GM12878 (cell line): Measurements from ENCODE around the gene KRTAP9-8. TPM values are rescaled to one million over a fixed set of nuclear protein-coding genes. Genes with fewer than 3 reads are reported as not detected.

ENCODE experiments used
- ATAC-seq: fragments of 200-7000 bp; cut with Tn5 transposase; 3 replicates; pipeline ENCODE4 v1.9.1; 2020; ENCODE audit warnings: mild to moderate bottlenecking, moderate library complexity
- BruUV-seq: library from RNA; stranded (reverse); fragments of 400-500 nt; replicated peaks from 2 replicates; lab custom pipeline; 2021; lab: Mats Ljungman, UMichigan
- CTCF ChIA-PET: fragments of 300-600 bp; sonication (Branson Sonifier 250); formaldehyde crosslinking; extraction: SDS; loops from one replicate; lab custom pipeline; 2021; ENCODE audit warnings: inconsistent platforms; lab: Yijun Ruan, JAX
- POLR2A ChIA-PET: fragments of 350-600 bp; formaldehyde crosslinking; extraction: SDS; loops from one replicate; lab custom pipeline; 2021; ENCODE audit warnings: inconsistent platforms; lab: Charles Lee
- RAD21 ChIA-PET: fragments of 300-600 bp; sonication (Branson Sonifier 250); formaldehyde crosslinking; loops from one replicate; lab custom pipeline; 2023; ENCODE audit warnings: antibody characterized with exemption; ENCODE audit not compliant: unreplicated experiment; lab: Charles Lee
- SMC1A ChIA-PET: fragments of 300-600 bp; sonication (Branson Sonifier 250); formaldehyde crosslinking; loops from one replicate; lab custom pipeline; 2023; ENCODE audit not compliant: unreplicated experiment, uncharacterized antibody; lab: Charles Lee
- DNase-seq: peaks from one replicate; pipeline ENCODE4 v3.0.0-alpha.2; 2011; ENCODE audit warnings: low read depth, low spot score
- FAIRE-seq: peaks from 3 replicates; lab custom pipeline; 2011; peaks lifted over from hg19 to GRCh38; lab: Jason Lieb, UNC
- H2AFZ ChIP-seq: 2 replicates; pipeline ENCODE4 v1.6.0; 2011; ENCODE audit warnings: low read depth, low read length, control low read depth; ENCODE audit not compliant: control insufficient read depth
- H3K27ac ChIP-seq: 2 replicates; pipeline ENCODE4 v1.5.1; 2011; ENCODE audit warnings: control low read depth; ENCODE audit not compliant: control insufficient read depth, insufficient read depth
- H3K27me3 ChIP-seq, 2 experiments: replicated peaks in 1 of 2; 2 replicates each; pipeline versions ENCODE4 v1.6.0 to v1.6.1; 2011; ENCODE audit warnings: low read length in 1 of 2; ENCODE audit not compliant: control insufficient read depth in 2 of 2, insufficient read depth in 2 of 2
- H3K36me3 ChIP-seq, 2 experiments: 2 replicates each; pipeline ENCODE4 v1.5.1; 2011; ENCODE audit warnings: low read length in 1 of 2; ENCODE audit not compliant: control insufficient read depth in 2 of 2, insufficient read depth in 2 of 2
- H3K4me1 ChIP-seq: 2 replicates; pipeline ENCODE4 v1.6.1; 2011; ENCODE audit warnings: mild to moderate bottlenecking, low read length, moderate library complexity, mixed read lengths; ENCODE audit not compliant: control insufficient read depth, insufficient read depth
- H3K4me2 ChIP-seq: 2 replicates; pipeline ENCODE4 v1.6.0; 2011; ENCODE audit warnings: control low read depth; ENCODE audit not compliant: control insufficient read depth, insufficient read depth
- H3K4me3 ChIP-seq: fragments of 200-600 bp; sonication (generic); 2 replicates; pipeline ENCODE4 v1.5.1; 2016
- H3K79me2 ChIP-seq: 2 replicates; pipeline ENCODE4 v1.6.0; 2011; ENCODE audit warnings: low read length; ENCODE audit not compliant: control insufficient read depth, insufficient read depth
- H3K9ac ChIP-seq: 2 replicates; pipeline ENCODE4 v1.8.0; 2011; ENCODE audit warnings: low read length, control low read depth, mixed read lengths; ENCODE audit not compliant: control insufficient read depth, insufficient read depth
- H3K9me3 ChIP-seq: replicated peaks from 3 replicates; pipeline ENCODE4 v1.5.1; 2011; ENCODE audit warnings: mild to moderate bottlenecking, low read length; ENCODE audit not compliant: control insufficient read depth, insufficient read depth
- H4K20me1 ChIP-seq: 2 replicates; pipeline ENCODE4 v1.6.0; 2011; ENCODE audit not compliant: control insufficient read depth, insufficient read depth
- BCLAF1 ChIP-seq: fragments of 450-650 bp; IDR thresholded peaks from 2 replicates; pipeline ENCODE4 v1.6.1; 2017; ENCODE audit warnings: antibody characterized with exemption, mild to moderate bottlenecking, moderate library complexity
- CBX3 ChIP-seq: fragments of 200-600 bp; sonication (generic); IDR thresholded peaks from 2 replicates; pipeline ENCODE4 v1.6.1; 2016; ENCODE audit warnings: low read depth, borderline replicate concordance
- FOXM1 ChIP-seq: IDR thresholded peaks from 2 replicates; pipeline ENCODE4 v1.6.1; 2012; ENCODE audit warnings: low read depth, mild to moderate bottlenecking, inconsistent platforms, low read length, moderate library complexity
- HCFC1 ChIP-seq: fragments of 150-350 bp; IDR thresholded peaks from 2 replicates; pipeline ENCODE4 v1.6.1; 2014; ENCODE audit warnings: low read length
- NFIC ChIP-seq: IDR thresholded peaks from 2 replicates; pipeline ENCODE4 v1.6.1; 2012; ENCODE audit warnings: low read depth, mild to moderate bottlenecking, inconsistent platforms, low read length, moderate library complexity
- POLR2AphosphoS2 ChIP-seq: IDR thresholded peaks from 2 replicates; pipeline ENCODE4 v1.6.1; 2011; ENCODE audit warnings: low read depth, mild to moderate bottlenecking, low read length, improper control_type of control experiment, moderate library complexity
- RB1 ChIP-seq: fragments of 450-650 bp; formaldehyde crosslinking; IDR thresholded peaks from 2 replicates; pipeline ENCODE4 v1.6.1; 2017; ENCODE audit warnings: mild to moderate bottlenecking, borderline replicate concordance
- WRNIP1 ChIP-seq: IDR thresholded peaks from 2 replicates; pipeline ENCODE4 v1.6.1; 2011; ENCODE audit warnings: low read depth, low read length, improper control_type of control experiment, borderline replicate concordance
- YBX1 ChIP-seq: fragments of 450-650 bp; IDR thresholded peaks from 2 replicates; pipeline ENCODE4 v1.6.1; 2016; ENCODE audit warnings: antibody characterized with exemption
- ZNF592 ChIP-seq: fragments of 450-650 bp; IDR thresholded peaks from 2 replicates; pipeline ENCODE4 v1.6.1; 2017; ENCODE audit warnings: mild to moderate bottlenecking, moderate library complexity
- WGBS: methylation state at CpG from one replicate; pipeline ENCODE4 v1.1.6; 2016; ENCODE audit warnings: low lambda C conversion rate; ENCODE audit not compliant: insufficient replicate concordance, insufficient coverage; ENCODE audit errors: missing lambda C conversion rate; 5-methylcytosine and 5-hydroxymethylcytosine counted together
- in situ Hi-C: fragments of 300-500 bp; cut with MboI; formaldehyde crosslinking; loops from 9 replicates; pipeline ENCODE4 v1.14.3; 2018; ENCODE audit warnings: mixed read lengths
- intact Hi-C: fragments of 100-400 bp; cut with micrococcal nuclease; formaldehyde crosslinking; loops from one replicate; pipeline ENCODE4 v1.14.2; 2022; ENCODE audit not compliant: unreplicated experiment
- polyA plus RNA-seq, 11 experiments: library from polyadenylated mRNA; depleted of rRNA in 4 of 11; unstranded in 6 of 11; stranded (reverse) in 5 of 11; fragments of >200 nt; fragmentation: Nextera tagmentation in 4 of 11; fragmentation: Illumina TruSeq in 1 of 11; extraction: Ambion mirVana in 4 of 11; extraction: Trizol in 1 of 11; gene quantifications; 1 replicate in 1 of 11; 2 replicates in 10 of 11; pipeline versions ENCODE4 v1.2.1 to v1.2.3, GENCODE V29; 2011 to 2016; ENCODE audit warnings: inconsistent platforms in 2 of 11, missing spikeins in 2 of 11, low read depth in 1 of 11
- total RNA-seq, 4 experiments: library from RNA; depleted of rRNA in 3 of 4; stranded (reverse); fragments of >200 nt in 3 of 4; fragmentation: Illumina TruSeq in 1 of 4; extraction: Trizol in 1 of 4; gene quantifications; 2 replicates each; pipeline versions ENCODE4 v1.2.1 to v1.2.3, GENCODE V29; 2013 to 2021

KRTAP9-8 gene
- total and polyA plus RNA-seq, 10 of the 15 experiments (the other 5 are each of a cell fraction or from before 2014, with no cell fraction given), result not detected

GRCh38 chr17:41264599-41264998 is 26.8 kb downstream of the KRTAP9-8 start:
- DNase-seq, result no peak
- no peaks in the 10 kb centered on the region for H3K4me1 ChIP-seq
- WGBS, result 16% methylated on average over 3 of the region's 3 CpGs
- H3K9me3 ChIP-seq, result no peaks in the 10 kb centered on the region
- H3K4me2 ChIP-seq, result no peak overlapping the region
- H3K27ac ChIP-seq, result no peak overlapping the region
- no peaks in the 10 kb centered on the region; a peak in 1 of 4 replicates for H3K27me3 ChIP-seq
- no peak for ATAC-seq
- in situ Hi-C loops (no loop called here), intact Hi-C loops (no loop called here)
- no peak overlapping the region for H2AFZ ChIP-seq
- no peaks in the 10 kb centered on the region for H3K79me2 ChIP-seq
- H3K9ac ChIP-seq, result no peak overlapping the region
- CTCF ChIA-PET, result no interaction called here
- no peaks in the 10 kb centered on the region for H4K20me1 ChIP-seq
- H3K4me3 ChIP-seq, result no peak overlapping the region
- BruUV-seq, result no TSS peak
- RAD21 ChIA-PET, result interaction anchor here (1.3 kb wide), 1 partner anchor 12 kb away, joined by 3 read pairs; no protein-coding TSS in a partner anchor
- SMC1A ChIA-PET, result no interaction called here
- no peak for FAIRE-seq
- TF ChIP-seq ZNF592, result no peak
- TF ChIP-seq NFIC, result no peak
- no peak for TF ChIP-seq HCFC1
- TF ChIP-seq YBX1, result no peak
- no peak for TF ChIP-seq BCLAF1
- TF ChIP-seq CBX3, result no peak
- TF ChIP-seq RB1, result no peak
- TF ChIP-seq POLR2AphosphoS2, result no peak
- no peak for TF ChIP-seq FOXM1
- no peak for TF ChIP-seq WRNIP1
- TF ChIP-seq, all 136 proteins: peak for 0
- no peaks in the 10 kb centered on the region for H3K36me3 ChIP-seq
- POLR2A ChIA-PET, result no interaction called here
